Measurements from ENCODE around the gene TAF11L12. TPM values are rescaled to one million over a fixed set of nuclear protein-coding genes. Genes with fewer than 3 reads are reported as not detected.
"Not testable (repeated sequence)": the region's sequence is repeated elsewhere in the genome, so short reads cannot be mapped to it uniquely, and the experiment has no call there.

TAF11L12 gene
- polyA plus RNA-seq, 1 of the 3 experiments (the other 2 are of a cell fraction) = not detected

DNA sequence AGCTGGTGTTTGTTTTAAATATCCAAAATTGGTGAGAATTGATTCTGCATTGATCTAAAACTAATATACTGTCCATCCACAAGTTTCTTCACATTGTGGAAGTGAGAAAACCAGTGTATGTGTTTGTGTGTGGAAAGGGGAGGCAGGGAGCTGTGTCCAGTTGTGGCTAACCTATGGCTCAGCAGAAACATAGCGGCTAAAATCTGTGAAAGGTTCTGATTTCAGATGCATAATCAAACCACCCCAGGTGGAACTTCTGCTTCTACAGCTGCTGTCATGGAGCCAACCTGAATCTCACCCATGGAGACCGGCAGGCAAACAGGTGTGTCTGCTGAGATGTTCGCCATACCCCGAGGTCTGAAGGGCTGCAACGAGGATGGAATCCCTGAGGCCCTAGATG lies 24.0 kb downstream of the TAF11L12 start, which contains the start of gene TAF11L14:
TAF11L14 (plus strand) TSS at position 301 of the 400 bp plus-strand sequence.
- Histone ChIP-seq H3K9ac (no peak within 1 kb of the TSS), H3K4me2 (no peak within 1 kb of the TSS), H3K4me1 (ENCODE audit: control insufficient read depth in 1 of 2, insufficient read depth in 2 of 2, low read depth in 1 of 2, low read length in 1 of 2) (no peaks in the 10 kb centered on the region), H3K4me3 (ENCODE audit: low read depth in 2 of 2, low read length in 1 of 2) (no peak within 1 kb of the TSS), H4K20me1 (ENCODE audit: insufficient read depth) (no peaks in the 10 kb centered on the region), H3K27ac (ENCODE audit: low read depth in 2 of 2, low read length in 1 of 2) (no peak within 1 kb of the TSS), H3K36me3 (replicated peaks in 1 of 2; ENCODE audit: control insufficient read depth in 1 of 2, insufficient read depth in 2 of 2, low read length in 1 of 2) (no peaks in the 10 kb centered on the region), H3F3A (replicated peaks; ENCODE audit: insufficient read depth) (no peaks in the 10 kb centered on the region), H3K79me2 (ENCODE audit: insufficient read depth) (no peaks in the 10 kb centered on the region), H2AFZ (ENCODE audit: low read depth) (no peak within 1 kb of the TSS), H3K27me3 (ENCODE audit: insufficient read depth) (no peaks in the 10 kb centered on the region), H3K9me3 (no peaks in the 10 kb centered on the region), H3K9me2 (no peaks in the 10 kb centered on the region)
- CTCF ChIA-PET = no interaction called here
- TF ChIP-seq EZH2phosphoT487 (IDR thresholded peaks at IDR 0.05; ENCODE audit: borderline replicate concordance, low read depth) = no peak
- POLR2A ChIA-PET = no interaction called here
- no peak for DNase-seq
- WGBS (ENCODE audit: low lambda C conversion rate) = 16% methylated on average over 5 of the region's 5 CpGs

DNA sequence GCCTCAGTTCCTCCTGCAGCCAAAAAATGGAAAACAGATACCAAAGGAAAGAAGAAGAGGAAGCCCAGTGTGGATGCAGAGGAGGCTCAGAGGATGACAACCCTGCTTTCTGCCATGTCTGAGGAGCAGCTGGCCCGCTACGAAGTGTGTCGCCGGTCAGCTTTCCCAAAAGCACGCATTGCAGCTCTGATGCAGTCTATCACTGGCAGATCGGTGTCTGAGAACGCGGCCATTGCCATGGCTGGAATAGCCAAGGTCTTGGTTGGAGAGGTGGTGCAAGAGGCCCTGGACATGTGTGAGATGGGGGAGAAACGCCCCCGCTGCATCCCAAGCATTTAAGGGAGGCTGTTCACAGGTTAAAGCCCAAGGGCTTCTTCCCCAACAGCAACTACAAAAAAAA lies 39.0 kb downstream of the TAF11L12 start:
- H3K9me3 ChIP-seq; CTCF ChIA-PET; H3K9ac ChIP-seq; H4K20me1 ChIP-seq (ENCODE audit: insufficient read depth); H3K4me3 ChIP-seq (ENCODE audit: low read depth in 2 of 2, low read length in 1 of 2); H3K4me2 ChIP-seq; H3K79me2 ChIP-seq (ENCODE audit: insufficient read depth); H2AFZ ChIP-seq (ENCODE audit: low read depth); H3K9me2 ChIP-seq; H3F3A ChIP-seq (replicated peaks; ENCODE audit: insufficient read depth); H3K27ac ChIP-seq (ENCODE audit: low read depth in 2 of 2, low read length in 1 of 2); H3K4me1 ChIP-seq (ENCODE audit: control insufficient read depth in 1 of 2, insufficient read depth in 2 of 2, low read depth in 1 of 2, low read length in 1 of 2); DNase-seq; POLR2A ChIA-PET; H3K36me3 ChIP-seq (replicated peaks in 1 of 2; ENCODE audit: control insufficient read depth in 1 of 2, insufficient read depth in 2 of 2, low read length in 1 of 2); H3K27me3 ChIP-seq (ENCODE audit: insufficient read depth): not testable (repeated sequence)
- WGBS (ENCODE audit: low lambda C conversion rate) = 45% methylated on average over 6 of the region's 10 CpGs

DNA sequence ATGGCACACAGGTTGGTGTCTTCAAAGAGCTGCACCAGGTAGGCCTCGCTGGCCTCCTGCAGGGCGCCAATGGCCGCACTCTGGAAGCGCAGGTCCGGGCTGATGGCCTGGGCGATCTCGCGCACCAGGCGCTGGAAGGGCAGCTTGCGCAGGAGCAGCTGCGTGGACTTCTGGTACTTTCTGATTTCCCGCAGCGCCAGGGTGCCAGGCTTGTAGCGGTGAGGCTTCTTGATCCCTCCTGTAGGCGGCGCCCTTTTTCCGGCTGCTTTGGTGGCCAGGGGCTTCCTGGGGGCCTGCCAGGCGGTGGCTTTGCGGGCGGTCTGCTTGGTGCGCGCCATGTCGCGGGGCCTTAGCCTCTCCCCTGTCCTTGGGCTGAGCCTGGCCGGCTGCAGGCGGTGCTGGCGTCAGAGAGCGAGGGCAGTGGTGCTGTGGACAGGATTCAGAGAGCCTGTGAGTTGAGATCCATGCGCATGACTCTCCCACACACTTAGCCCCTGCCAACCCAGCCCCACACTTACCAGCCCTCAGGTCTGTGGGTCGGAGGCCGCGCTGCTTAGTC lies 45.1 kb downstream of the TAF11L12 start:
- H3K79me2 ChIP-seq (ENCODE audit: insufficient read depth); H3K9me2 ChIP-seq; H4K20me1 ChIP-seq (ENCODE audit: insufficient read depth); H3K9me3 ChIP-seq; H3F3A ChIP-seq (replicated peaks; ENCODE audit: insufficient read depth); H3K27ac ChIP-seq (ENCODE audit: low read depth in 2 of 2, low read length in 1 of 2); H3K9ac ChIP-seq; H3K36me3 ChIP-seq (replicated peaks in 1 of 2; ENCODE audit: control insufficient read depth in 1 of 2, insufficient read depth in 2 of 2, low read length in 1 of 2); H3K27me3 ChIP-seq (ENCODE audit: insufficient read depth); DNase-seq; POLR2A ChIA-PET; H3K4me2 ChIP-seq; H2AFZ ChIP-seq (ENCODE audit: low read depth); H3K4me3 ChIP-seq (ENCODE audit: low read depth in 2 of 2, low read length in 1 of 2); H3K4me1 ChIP-seq (ENCODE audit: control insufficient read depth in 1 of 2, insufficient read depth in 2 of 2, low read depth in 1 of 2, low read length in 1 of 2); CTCF ChIA-PET: not testable (repeated sequence)
- 72% methylated on average over 10 of the region's 32 CpGs for WGBS (ENCODE audit: low lambda C conversion rate)

DNA sequence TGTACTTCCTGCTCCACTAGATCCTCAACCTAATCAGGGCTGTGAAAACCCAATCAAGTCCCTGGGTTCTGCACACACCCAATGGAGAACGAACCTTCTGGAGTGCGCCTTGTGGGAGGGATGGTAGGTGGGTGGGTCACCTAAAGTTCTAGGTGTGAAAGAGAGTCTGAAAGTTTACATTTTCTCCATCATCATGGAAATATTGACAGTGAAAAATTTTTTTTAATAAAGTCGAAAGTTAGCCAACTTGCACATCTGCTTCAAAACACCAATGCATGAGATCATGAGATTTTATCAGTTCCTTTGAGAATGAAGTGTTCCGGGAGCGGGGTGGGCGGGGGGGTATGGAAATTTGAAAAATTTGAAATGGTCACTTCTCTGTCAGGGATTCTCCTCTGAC lies 45.7 kb downstream of the TAF11L12 start:
- no peak for DNase-seq
- no peaks in the 10 kb centered on the region for H4K20me1 ChIP-seq (ENCODE audit: insufficient read depth)
- no peak overlapping the region for H2AFZ ChIP-seq (ENCODE audit: low read depth)
- H3K9ac ChIP-seq = no peak overlapping the region
- no peaks in the 10 kb centered on the region for H3K4me1 ChIP-seq (ENCODE audit: control insufficient read depth in 1 of 2, insufficient read depth in 2 of 2, low read depth in 1 of 2, low read length in 1 of 2)
- H3K27ac ChIP-seq (ENCODE audit: low read depth in 2 of 2, low read length in 1 of 2) = no peak overlapping the region
- peaks cover 2% of the 10 kb centered on the region; the same call in 1 of the 2 replicates for H3K9me3 ChIP-seq
- H3K36me3 ChIP-seq (replicated peaks in 1 of 2; ENCODE audit: control insufficient read depth in 1 of 2, insufficient read depth in 2 of 2, low read length in 1 of 2) = no peaks in the 10 kb centered on the region
- H3K4me3 ChIP-seq (ENCODE audit: low read depth in 2 of 2, low read length in 1 of 2) = no peak overlapping the region
- no peak overlapping the region for H3K4me2 ChIP-seq
- H3F3A ChIP-seq (replicated peaks; ENCODE audit: insufficient read depth) = no peaks in the 10 kb centered on the region
- no peaks in the 10 kb centered on the region for H3K27me3 ChIP-seq (ENCODE audit: insufficient read depth)
- no peaks in the 10 kb centered on the region for H3K9me2 ChIP-seq
- POLR2A ChIA-PET = no interaction called here
- no peaks in the 10 kb centered on the region for H3K79me2 ChIP-seq (ENCODE audit: insufficient read depth)
- CTCF ChIA-PET = no interaction called here
- WGBS (ENCODE audit: low lambda C conversion rate) = 17% methylated on average over 6 of the region's 6 CpGs
- TF ChIP-seq, protein P1, sequence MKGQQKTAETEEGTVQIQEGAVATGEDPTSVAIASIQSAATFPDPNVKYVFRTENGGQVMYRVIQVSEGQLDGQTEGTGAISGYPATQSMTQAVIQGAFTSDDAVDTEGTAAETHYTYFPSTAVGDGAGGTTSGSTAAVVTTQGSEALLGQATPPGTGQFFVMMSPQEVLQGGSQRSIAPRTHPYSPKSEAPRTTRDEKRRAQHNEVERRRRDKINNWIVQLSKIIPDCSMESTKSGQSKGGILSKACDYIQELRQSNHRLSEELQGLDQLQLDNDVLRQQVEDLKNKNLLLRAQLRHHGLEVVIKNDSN (IDR thresholded peaks at IDR 0.05; ENCODE audit: borderline replicate concordance, low read depth) = no peak
- TF ChIP-seq FOSL2 (IDR thresholded peaks at IDR 0.05; ENCODE audit: borderline replicate concordance, low read depth) (no peak), GATA2 (CRISPR knock-in tag; IDR thresholded peaks at IDR 0.05) (no peak), MXI1 (IDR thresholded peaks at IDR 0.05; ENCODE audit: low read depth, low read length) (no peak), GABPA (IDR thresholded peaks at IDR 0.05; ENCODE audit: low read depth) (no peak), EZH2phosphoT487 (IDR thresholded peaks at IDR 0.05; ENCODE audit: borderline replicate concordance, low read depth) (no peak), NRF1 (IDR thresholded peaks at IDR 0.05; ENCODE audit: low read depth, low read length) (no peak), FOXJ3 (CRISPR knock-in tag; IDR thresholded peaks at IDR 0.05) (no peak), TAF1 (IDR thresholded peaks at IDR 0.05; ENCODE audit: borderline replicate concordance, low read depth, low read length) (no peak), TEAD4 (IDR thresholded peaks at IDR 0.05; ENCODE audit: borderline replicate concordance, insufficient read depth) (no peak), NFIC (IDR thresholded peaks at IDR 0.05; ENCODE audit: borderline replicate concordance) (no peak), RCOR1 (IDR thresholded peaks at IDR 0.05; ENCODE audit: low read length) (no peak), ELF1 (IDR thresholded peaks at IDR 0.05) (no peak), YY1 (IDR thresholded peaks at IDR 0.05; ENCODE audit: low read depth) (no peak)
- TF ChIP-seq, protein P2, sequence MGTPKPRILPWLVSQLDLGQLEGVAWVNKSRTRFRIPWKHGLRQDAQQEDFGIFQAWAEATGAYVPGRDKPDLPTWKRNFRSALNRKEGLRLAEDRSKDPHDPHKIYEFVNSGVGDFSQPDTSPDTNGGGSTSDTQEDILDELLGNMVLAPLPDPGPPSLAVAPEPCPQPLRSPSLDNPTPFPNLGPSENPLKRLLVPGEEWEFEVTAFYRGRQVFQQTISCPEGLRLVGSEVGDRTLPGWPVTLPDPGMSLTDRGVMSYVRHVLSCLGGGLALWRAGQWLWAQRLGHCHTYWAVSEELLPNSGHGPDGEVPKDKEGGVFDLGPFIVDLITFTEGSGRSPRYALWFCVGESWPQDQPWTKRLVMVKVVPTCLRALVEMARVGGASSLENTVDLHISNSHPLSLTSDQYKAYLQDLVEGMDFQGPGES (IDR thresholded peaks at IDR 0.05; ENCODE audit: low read depth, low read length) = no peak

Data from SK-N-SH (cell line).